GM23248 (cell line): ENCODE data around the gene BCL7B.

Experiments used
- EZH2 ChIP-seq: fragments of 200-600 bp; sonication (generic); IDR thresholded peaks from 2 replicates; pipeline ENCODE4 v1.6.1; 2018; ENCODE audit warnings: antibody characterized with exemption, mild to moderate bottlenecking; ENCODE audit not compliant: insufficient read depth, poor library complexity, severe bottlenecking
- EZH2phosphoT487 ChIP-seq: fragments of 200-600 bp; sonication (generic); IDR thresholded peaks from 2 replicates; pipeline ENCODE4 v1.6.1; 2018; ENCODE audit warnings: antibody characterized with exemption, moderate library complexity, mild to moderate bottlenecking, low read depth; ENCODE audit not compliant: insufficient read depth

GRCh38 chr7:73517241-73517995, 40.1 kb downstream of the BCL7B start:
- TF ChIP-seq EZH2 (no peak), EZH2phosphoT487 (no peak)
